ENCODE data around the gene KLHL2. TPM values are rescaled to one million over a fixed set of nuclear protein-coding genes. Genes with fewer than 3 reads are reported as not detected.
"Not testable (repeated sequence)": the region's sequence is repeated elsewhere in the genome, so short reads cannot be mapped to it uniquely, and the experiment has no call there.

The KLHL2 gene
- total and polyA plus RNA-seq, 2 of the 13 experiments (the other 11 are each of a cell fraction or from before 2014, with no cell fraction given): 9.2 to 17.6 TPM

GRCh38 chr4:165212647-165213046 lies 5.3 kb downstream of the KLHL2 start:
- FAIRE-seq; H4K20me1 ChIP-seq (ENCODE audit: insufficient read depth, low read length); in situ Hi-C loops (cut with HindIII; ENCODE audit: extremely low pct_ligation_motif_present, low pct_unique_long_range_greater_than_20kb); H2AFZ ChIP-seq (ENCODE audit: low read length); DNase-seq (ENCODE audit: low spot score); intact Hi-C loops (cut with micrococcal nuclease; ENCODE audit: unreplicated experiment); CTCF ChIA-PET (ENCODE audit: low intra/inter-chr PET ratio, low total read pairs); H3K27ac ChIP-seq (ENCODE audit: extremely low read length, insufficient read depth, low read length); H3K9ac ChIP-seq (ENCODE audit: insufficient read depth, low read depth, low read length); H3K27me3 ChIP-seq (ENCODE audit: control insufficient read depth in 1 of 2, insufficient read depth in 2 of 2, low read length in 2 of 2); H3K4me3 ChIP-seq (replicated peaks in 1 of 3; ENCODE audit: insufficient read depth in 1 of 3, low read depth in 2 of 3, low read length in 3 of 3); H3K36me3 ChIP-seq (replicated peaks in 1 of 2; ENCODE audit: control insufficient read depth in 1 of 2, insufficient read depth in 2 of 2, low read length in 2 of 2); POLR2A ChIA-PET; BruUV-seq (replicated peaks); H3K4me2 ChIP-seq (ENCODE audit: low read depth, low read length); H3K9me3 ChIP-seq (ENCODE audit: low read length): not testable (repeated sequence)
- peaks cover 51% of the 10 kb centered on the region for H3K4me1 ChIP-seq (ENCODE audit: insufficient read depth, low read length)
- TF ChIP-seq CTCF (CRISPR knock-in tag; IDR thresholded peaks at IDR 0.05) (peak; percentile 42), MIXL1 (CRISPR knock-in tag; IDR thresholded peaks at IDR 0.05) (0 out of 2 replicates have a peak, but pooled peaks have one; percentile 27), STAG1 (CRISPR knock-in tag; IDR thresholded peaks at IDR 0.05) (peak; percentile 41)
- H3K79me2 ChIP-seq (ENCODE audit: insufficient read depth, low read length): peaks cover 41% of the 10 kb centered on the region
- 34% methylated on average over 2 of the region's 2 CpGs for WGBS (ENCODE audit: low lambda C conversion rate)
- ATAC-seq: peak; percentile 53

- H3K36me3 ChIP-seq (replicated peaks in 1 of 2; ENCODE audit: control insufficient read depth in 1 of 2, insufficient read depth in 2 of 2, low read length in 2 of 2); intact Hi-C loops (cut with micrococcal nuclease; ENCODE audit: unreplicated experiment); FAIRE-seq; DNase-seq (ENCODE audit: low spot score); H3K27ac ChIP-seq (ENCODE audit: extremely low read length, insufficient read depth, low read length); H3K4me2 ChIP-seq (ENCODE audit: low read depth, low read length); BruUV-seq (replicated peaks); H3K9me3 ChIP-seq (ENCODE audit: low read length); in situ Hi-C loops (cut with HindIII; ENCODE audit: extremely low pct_ligation_motif_present, low pct_unique_long_range_greater_than_20kb); POLR2A ChIA-PET; ATAC-seq; H3K27me3 ChIP-seq (ENCODE audit: control insufficient read depth in 1 of 2, insufficient read depth in 2 of 2, low read length in 2 of 2); H3K4me3 ChIP-seq (replicated peaks in 1 of 3; ENCODE audit: insufficient read depth in 1 of 3, low read depth in 2 of 3, low read length in 3 of 3); H2AFZ ChIP-seq (ENCODE audit: low read length); H4K20me1 ChIP-seq (ENCODE audit: insufficient read depth, low read length); CTCF ChIA-PET (ENCODE audit: low intra/inter-chr PET ratio, low total read pairs); H3K9ac ChIP-seq (ENCODE audit: insufficient read depth, low read depth, low read length): not testable (repeated sequence)
- WGBS (ENCODE audit: low lambda C conversion rate): 89% methylated on average over 1 of the region's 1 CpG
- Histone ChIP-seq H3K4me1 (ENCODE audit: insufficient read depth, low read length) (peaks cover 51% of the 10 kb centered on the region), H3K79me2 (ENCODE audit: insufficient read depth, low read length) (peaks cover 36% of the 10 kb centered on the region)
Observed at GRCh38 chr4:165213404-165213803, 6.0 kb downstream of the KLHL2 start.
